LHCN-M2 (cell line): Measurements from ENCODE around the gene FTH1. TPM values are rescaled to one million over a fixed set of nuclear protein-coding genes. Genes with fewer than 3 reads are reported as not detected.
"Not testable (repeated sequence)": the region's sequence is repeated elsewhere in the genome, so short reads cannot be mapped to it uniquely, and the experiment has no call there.

Experiments
- DNase-seq: peaks from one replicate; pipeline ENCODE4 v3.0.0-alpha.2; 2012; ENCODE audit warnings: low read depth
- total RNA-seq: library from RNA; depleted of rRNA; stranded (reverse); fragments of >200 nt; gene quantifications from 2 replicates; pipeline ENCODE4 v1.2.3, GENCODE V29; 2014

The FTH1 gene
- total RNA-seq, 1 experiment from 2014 or later: 1,060 TPM

- no peak for DNase-seq
Observed at GRCh38 chr11:61964058-61964665, 3.3 kb downstream of the FTH1 start.

GRCh38 chr11:61963282-61964057 is 4.0 kb downstream of the FTH1 start:
- DNase-seq: peak; percentile 61

- DNase-seq: no peak
Observed at GRCh38 chr11:61963016-61963281, 4.5 kb downstream of the FTH1 start.

- peak; percentile 51 for DNase-seq
Observed at GRCh38 chr11:61962213-61963015, 5.0 kb downstream of the FTH1 start.

- peak; percentile 81 for DNase-seq
Observed at GRCh38 chr11:61961570-61962212, 5.7 kb downstream of the FTH1 start.

GRCh38 chr11:61960532-61960931 is 6.9 kb downstream of the FTH1 start:
- DNase-seq: no peak

- DNase-seq: no peak
Observed at GRCh38 chr11:61959678-61960077, 7.8 kb downstream of the FTH1 start.

GRCh38 chr11:61959114-61959513 is 8.3 kb downstream of the FTH1 start:
- DNase-seq: no peak

GRCh38 chr11:61958590-61958989 is 8.8 kb downstream of the FTH1 start:
- DNase-seq: no peak

GRCh38 chr11:61957021-61957770 is 10.2 kb downstream of the FTH1 start:
- DNase-seq: no peak

GRCh38 chr11:61956191-61957020 is 11.0 kb downstream of the FTH1 start:
- DNase-seq: no peak

- no peak for DNase-seq
Observed at GRCh38 chr11:61955422-61956135, 11.9 kb downstream of the FTH1 start.

- peak; percentile 91 for DNase-seq
Observed at GRCh38 chr11:61954851-61955421, 12.5 kb downstream of the FTH1 start.

- peak; percentile 68 for DNase-seq
Observed at GRCh38 chr11:61954106-61954850, 13.2 kb downstream of the FTH1 start.

- DNase-seq: not testable (repeated sequence)
Observed at GRCh38 chr11:61953632-61954031, 13.8 kb downstream of the FTH1 start.

- DNase-seq: no peak
Observed at GRCh38 chr11:61952882-61953281, 14.6 kb downstream of the FTH1 start.

- no peak for DNase-seq
Observed at GRCh38 chr11:61951484-61952135, 15.8 kb downstream of the FTH1 start.

- DNase-seq: no peak
Observed at GRCh38 chr11:61950035-61950547, 17.3 kb downstream of the FTH1 start, which contains the start of gene BEST1. Gene BEST1, plus strand, starts transcription at chr11:61950351. Its CDS starts 1,456 bp downstream, at chr11:61951807.
